ENCODE data around the gene C9orf85.

C9orf85 gene

GRCh38 chr9:71901695-71902597, 9.5 kb upstream of the C9orf85 start:
- H3F3A ChIP-seq (ENCODE audit: insufficient read depth, low read length), result no peaks in the 10 kb centered on the region
- H3K4me1 ChIP-seq (ENCODE audit: insufficient read depth, low read length, severe bottlenecking), result peaks cover 79% of the 10 kb centered on the region
- H3K27ac ChIP-seq (ENCODE audit: low read depth, low read length, poor library complexity, severe bottlenecking), result peak overlapping the region; percentile 87
- H2AFZ ChIP-seq (ENCODE audit: low read length), result no peak overlapping the region
- peaks cover 81% of the 10 kb centered on the region for H3K79me2 ChIP-seq (ENCODE audit: insufficient read depth, low read length)
- H3K4me3 ChIP-seq (ENCODE audit: low read depth, low read length, poor library complexity, severe bottlenecking), result peak overlapping the region; percentile 36
- H3K9me3 ChIP-seq (ENCODE audit: low read length), result no peaks in the 10 kb centered on the region
- TF ChIP-seq EZH2 (IDR thresholded peaks at IDR 0.05; ENCODE audit: borderline replicate concordance, low read length), result no peak
- TF ChIP-seq, protein P1, sequence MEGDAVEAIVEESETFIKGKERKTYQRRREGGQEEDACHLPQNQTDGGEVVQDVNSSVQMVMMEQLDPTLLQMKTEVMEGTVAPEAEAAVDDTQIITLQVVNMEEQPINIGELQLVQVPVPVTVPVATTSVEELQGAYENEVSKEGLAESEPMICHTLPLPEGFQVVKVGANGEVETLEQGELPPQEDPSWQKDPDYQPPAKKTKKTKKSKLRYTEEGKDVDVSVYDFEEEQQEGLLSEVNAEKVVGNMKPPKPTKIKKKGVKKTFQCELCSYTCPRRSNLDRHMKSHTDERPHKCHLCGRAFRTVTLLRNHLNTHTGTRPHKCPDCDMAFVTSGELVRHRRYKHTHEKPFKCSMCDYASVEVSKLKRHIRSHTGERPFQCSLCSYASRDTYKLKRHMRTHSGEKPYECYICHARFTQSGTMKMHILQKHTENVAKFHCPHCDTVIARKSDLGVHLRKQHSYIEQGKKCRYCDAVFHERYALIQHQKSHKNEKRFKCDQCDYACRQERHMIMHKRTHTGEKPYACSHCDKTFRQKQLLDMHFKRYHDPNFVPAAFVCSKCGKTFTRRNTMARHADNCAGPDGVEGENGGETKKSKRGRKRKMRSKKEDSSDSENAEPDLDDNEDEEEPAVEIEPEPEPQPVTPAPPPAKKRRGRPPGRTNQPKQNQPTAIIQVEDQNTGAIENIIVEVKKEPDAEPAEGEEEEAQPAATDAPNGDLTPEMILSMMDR (IDR thresholded peaks at IDR 0.05; ENCODE audit: low read length), result peak; percentile 37
- H3K9me2 ChIP-seq (ENCODE audit: low read depth, low read length), result no peaks in the 10 kb centered on the region
- peaks cover 4% of the 10 kb centered on the region; the same call in 1 of the 2 replicates for H3K36me3 ChIP-seq (ENCODE audit: insufficient read depth, low read length)
- H3K9ac ChIP-seq (ENCODE audit: low read length), result peak overlapping the region; percentile 39; the same call in 1 of the 2 replicates
- no peaks in the 10 kb centered on the region for H3K27me3 ChIP-seq (ENCODE audit: insufficient read depth, low read length)
- peak overlapping the region; percentile 63 for H3K4me2 ChIP-seq (ENCODE audit: low read length)
- H4K20me1 ChIP-seq (ENCODE audit: insufficient read depth, low read length), result no peaks in the 10 kb centered on the region

- no peaks in the 10 kb centered on the region for H3F3A ChIP-seq (ENCODE audit: insufficient read depth, low read length)
- no peaks in the 10 kb centered on the region for H4K20me1 ChIP-seq (ENCODE audit: insufficient read depth, low read length)
- no peak overlapping the region for H2AFZ ChIP-seq (ENCODE audit: low read length)
- H3K9me3 ChIP-seq (ENCODE audit: low read length), result no peaks in the 10 kb centered on the region
- peaks cover 90% of the 10 kb centered on the region for H3K79me2 ChIP-seq (ENCODE audit: insufficient read depth, low read length)
- peaks cover 4% of the 10 kb centered on the region; the same call in 1 of the 2 replicates for H3K36me3 ChIP-seq (ENCODE audit: insufficient read depth, low read length)
- no peaks in the 10 kb centered on the region for H3K27me3 ChIP-seq (ENCODE audit: insufficient read depth, low read length)
- H3K9me2 ChIP-seq (ENCODE audit: low read depth, low read length), result no peaks in the 10 kb centered on the region
- no peak overlapping the region for H3K4me3 ChIP-seq (ENCODE audit: low read depth, low read length, poor library complexity, severe bottlenecking)
- H3K4me1 ChIP-seq (ENCODE audit: insufficient read depth, low read length, severe bottlenecking), result peaks cover 79% of the 10 kb centered on the region
- TF ChIP-seq, protein P1 (IDR thresholded peaks at IDR 0.05; ENCODE audit: low read length), result no peak
- no peak for TF ChIP-seq EZH2 (IDR thresholded peaks at IDR 0.05; ENCODE audit: borderline replicate concordance, low read length)
- H3K9ac ChIP-seq (ENCODE audit: low read length), result no peak overlapping the region
- H3K4me2 ChIP-seq (ENCODE audit: low read length), result no peak overlapping the region
- no peak overlapping the region for H3K27ac ChIP-seq (ENCODE audit: low read depth, low read length, poor library complexity, severe bottlenecking)
These were observed 7.4 kb upstream of the C9orf85 start for GRCh38 chr9:71904076-71904475.

GRCh38 chr9:71908825-71909224, 2.6 kb upstream of the C9orf85 start:
- peak overlapping the region; percentile 83 for H3K4me3 ChIP-seq (ENCODE audit: low read depth, low read length, poor library complexity, severe bottlenecking)
- H3F3A ChIP-seq (ENCODE audit: insufficient read depth, low read length), result no peaks in the 10 kb centered on the region
- H3K9ac ChIP-seq (ENCODE audit: low read length), result peak overlapping the region; percentile 83
- H2AFZ ChIP-seq (ENCODE audit: low read length), result no peak overlapping the region
- H4K20me1 ChIP-seq (ENCODE audit: insufficient read depth, low read length), result no peaks in the 10 kb centered on the region
- H3K4me1 ChIP-seq (ENCODE audit: insufficient read depth, low read length, severe bottlenecking), result peaks cover 54% of the 10 kb centered on the region
- no peak overlapping the region for H3K27ac ChIP-seq (ENCODE audit: low read depth, low read length, poor library complexity, severe bottlenecking)
- no peaks in the 10 kb centered on the region for H3K9me3 ChIP-seq (ENCODE audit: low read length)
- peaks cover 4% of the 10 kb centered on the region; the same call in 1 of the 2 replicates for H3K36me3 ChIP-seq (ENCODE audit: insufficient read depth, low read length)
- H3K9me2 ChIP-seq (ENCODE audit: low read depth, low read length), result no peaks in the 10 kb centered on the region
- H3K79me2 ChIP-seq (ENCODE audit: insufficient read depth, low read length), result peaks cover 83% of the 10 kb centered on the region
- H3K4me2 ChIP-seq (ENCODE audit: low read length), result peak overlapping the region; percentile 84
- TF ChIP-seq, protein P1 (IDR thresholded peaks at IDR 0.05; ENCODE audit: low read length), result no peak
- no peak for TF ChIP-seq EZH2 (IDR thresholded peaks at IDR 0.05; ENCODE audit: borderline replicate concordance, low read length)
- H3K27me3 ChIP-seq (ENCODE audit: insufficient read depth, low read length), result no peaks in the 10 kb centered on the region
